Kidney (tissue), 14 donors: Measurements from ENCODE around the gene SSBP1. TPM values are rescaled to one million over a fixed set of nuclear protein-coding genes. Genes with fewer than 3 reads are reported as not detected.

ENCODE experiments used
- DNase-seq, 5 donors: peaks; one replicate each; pipeline ENCODE4 v3.0.0-alpha.2; 2013 to 2020
- FAIRE-seq: peaks from 2 replicates; lab custom pipeline; 2012; peaks lifted over from hg19 to GRCh38; lab: Jason Lieb, UNC
- H3K27ac ChIP-seq, 2 donors: one replicate each; pipeline ENCODE4 v1.7.0; 2013; ENCODE audit warnings: low read depth in 2 of 2, low read length in 2 of 2, inconsistent platforms in 1 of 2
- H3K27me3 ChIP-seq: one replicate; pipeline ENCODE4 v1.7.1; 2013; ENCODE audit warnings: low read length, inconsistent platforms; ENCODE audit not compliant: control insufficient read depth, insufficient read depth
- H3K36me3 ChIP-seq, 3 donors: one replicate each; pipeline versions ENCODE4 v1.7.0 to v1.7.1; 2013; ENCODE audit warnings: low read length in 3 of 3, control low read depth in 1 of 3, inconsistent platforms in 1 of 3; ENCODE audit not compliant: insufficient read depth in 3 of 3, control insufficient read depth in 2 of 3
- H3K4me1 ChIP-seq, 3 donors: one replicate each; pipeline versions ENCODE4 v1.7.0 to v1.7.1; 2013; ENCODE audit warnings: low read length in 3 of 3, inconsistent platforms in 1 of 3, low read depth in 1 of 3; ENCODE audit not compliant: control insufficient read depth in 2 of 3, insufficient read depth in 2 of 3
- H3K4me3 ChIP-seq, 3 donors: one replicate each; pipeline versions ENCODE4 v1.7.0 to v1.8.1; 2013; ENCODE audit warnings: low read length in 3 of 3, control low read depth in 1 of 3, inconsistent platforms in 1 of 3
- H3K9ac ChIP-seq, 3 donors: one replicate each; pipeline versions ENCODE4 v1.7.0 to v1.7.1; 2013; ENCODE audit warnings: low read length in 3 of 3, control low read depth in 1 of 3, inconsistent platforms in 1 of 3
- H3K9me3 ChIP-seq, 3 donors: one replicate each; pipeline versions ENCODE4 v1.7.0 to v1.7.1; 2013; ENCODE audit warnings: low read length in 3 of 3, control low read depth in 1 of 3, inconsistent platforms in 1 of 3; ENCODE audit not compliant: control insufficient read depth in 2 of 3, insufficient read depth in 1 of 3
- CTCF ChIP-seq: IDR thresholded peaks from 3 replicates; pipeline ENCODE4 v1.5.1; 2012; ENCODE audit warnings: mild to moderate bottlenecking, moderate library complexity, borderline replicate concordance; ENCODE audit not compliant: insufficient read depth; ENCODE audit errors: extremely low read depth
- intact Hi-C: fragments of 100-400 bp; cut with DNase I; formaldehyde crosslinking; loops from one replicate; pipeline ENCODE4 v1.11.1; 2022
- polyA plus RNA-seq: library from polyadenylated mRNA; stranded (reverse); fragments of 350-450 nt; fragmentation: Illumina TruSeq; extraction: RNeasy Lipid Tissue Mini Kit (QIAGEN cat#74804); gene quantifications from one replicate; pipeline ENCODE4 v1.2.3, GENCODE V29; 2014; ENCODE audit warnings: low read depth, low replicate concordance; ENCODE audit not compliant: insufficient read depth
- total RNA-seq: library from RNA; stranded (reverse); fragmentation: NEBNext Ultra II Directional; extraction: Animal tissue kit (Norgen Biotek cat#: 25700); gene quantifications from one replicate; pipeline ENCODE4 v1.2.1, GENCODE V29; 2021
- donor health status: control.
- donor health status: control.
- donor health status: control.
- donor health status: control.
- donor health status: control.
- donor health status: DM: yes; HTN: yes; CAD: no.
- donor health status: Normal renal cell carcinoma (clear cell type).

SSBP1 gene
- total and polyA plus RNA-seq, 2 donors from 2014 or later: 90.2 to 190 TPM

- no peaks in the 10 kb centered on the region for H3K27me3 ChIP-seq
- intact Hi-C loops: no loop called here
- no peaks in the 10 kb centered on the region for H3K4me1 ChIP-seq
- no peak for DNase-seq
- H3K4me3 ChIP-seq: no peak within 1 kb of the TSS
- no peak within 1 kb of the TSS for H3K27ac ChIP-seq
- no peaks in the 10 kb centered on the region for H3K9me3 ChIP-seq
- no peak within 1 kb of the TSS for H3K9ac ChIP-seq
- no peak for FAIRE-seq
- H3K36me3 ChIP-seq: peaks cover 0 to 5% (median 0%) of the 10 kb centered on the region in 3 donors
- no peak for TF ChIP-seq CTCF
These were observed 51.8 kb downstream of the SSBP1 start, which contains the start of gene TAS2R5 for GRCh38 chr7:141789917-141790316. Gene TAS2R5, plus strand, starts transcription at chr7:141790217. Its CDS starts 145 bp downstream, at chr7:141790362.

DNA sequence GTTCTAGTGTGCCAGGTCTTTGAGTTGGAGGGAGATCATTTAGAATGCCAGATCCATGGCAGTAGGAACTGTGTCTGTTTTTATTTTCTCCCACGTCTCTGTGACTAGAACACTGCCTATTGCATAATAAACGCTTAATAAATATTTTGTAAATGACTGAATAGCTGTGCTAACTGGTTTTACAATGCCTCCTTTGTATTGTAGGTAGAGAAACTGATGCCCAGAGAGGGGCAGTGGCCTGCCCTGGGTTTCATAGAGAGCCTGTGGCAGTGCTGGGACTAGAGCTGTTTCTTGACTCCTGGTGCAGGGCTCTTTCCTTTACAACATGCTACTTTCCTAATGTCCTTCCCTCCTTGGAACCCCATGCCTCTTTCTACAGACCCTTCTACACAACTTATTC is 54.4 kb downstream of the SSBP1 start:
- FAIRE-seq (no peak), DNase-seq (no peak)
- no peaks in the 10 kb centered on the region for H3K27me3 ChIP-seq
- H3K9me3 ChIP-seq: no peaks in the 10 kb centered on the region
- no peak overlapping the region for H3K4me3 ChIP-seq
- H3K4me1 ChIP-seq: no peaks in the 10 kb centered on the region
- no peak overlapping the region for H3K27ac ChIP-seq
- H3K36me3 ChIP-seq: peaks cover 0 to 5% (median 0%) of the 10 kb centered on the region in 3 donors
- H3K9ac ChIP-seq: no peak overlapping the region
- intact Hi-C loops: no loop called here
- no peak for TF ChIP-seq CTCF

Other genes with a start within 250 kb of the SSBP1 start
- 30.7 TPM for gene AGK, start 186.9 kb upstream of the SSBP1 start, total RNA-seq
- gene AGK, start 186.9 kb upstream of the SSBP1 start, polyA plus RNA-seq: 17.7 TPM
- gene DENND11, start 36.2 kb upstream of the SSBP1 start, total RNA-seq: 22.6 TPM
- gene DENND11, start 36.2 kb upstream of the SSBP1 start, polyA plus RNA-seq: 6.1 TPM
- gene WEE2, start 30.0 kb upstream of the SSBP1 start, total RNA-seq: 0.06 TPM
- gene WEE2, start 30.0 kb upstream of the SSBP1 start, polyA plus RNA-seq: 0.13 TPM
- gene TAS2R3, start 25.7 kb downstream of the SSBP1 start, total RNA-seq: 2.7 TPM
- not detected for gene TAS2R3, start 25.7 kb downstream of the SSBP1 start, polyA plus RNA-seq
- 2.5 TPM for gene TAS2R4, start 38.3 kb downstream of the SSBP1 start, total RNA-seq
- not detected for gene TAS2R4, start 38.3 kb downstream of the SSBP1 start, polyA plus RNA-seq
- 2.5 TPM for gene TAS2R5, start 51.9 kb downstream of the SSBP1 start, total RNA-seq
- gene TAS2R5, start 51.9 kb downstream of the SSBP1 start, polyA plus RNA-seq: not detected
- not detected for gene PRSS37, start 103.1 kb downstream of the SSBP1 start, total RNA-seq
- not detected for gene PRSS37, start 103.1 kb downstream of the SSBP1 start, polyA plus RNA-seq
- 0.22 TPM for gene OR9A4, start 178.0 kb downstream of the SSBP1 start, total RNA-seq
- not detected for gene OR9A4, start 178.0 kb downstream of the SSBP1 start, polyA plus RNA-seq
- 2.9 TPM for gene CLEC5A, start 208.6 kb downstream of the SSBP1 start, total RNA-seq
- not detected for gene CLEC5A, start 208.6 kb downstream of the SSBP1 start, polyA plus RNA-seq
- not detected for gene TAS2R38, start 235.4 kb downstream of the SSBP1 start, total RNA-seq
- not detected for gene TAS2R38, start 235.4 kb downstream of the SSBP1 start, polyA plus RNA-seq